Lower leg skin (tissue), 4 donors: ENCODE results near the gene ADORA1. TPM values are rescaled to one million over a fixed set of nuclear protein-coding genes. Genes with fewer than 3 reads are reported as not detected.
A peak's percentile ranks its signal among the peaks of the same experiment; 100 is the strongest.

Experiments used
- DNase-seq, 2 donors: peaks; one replicate each; pipeline ENCODE4 v3.0.0-alpha.2; 2019; ENCODE audit warnings: low spot score in 2 of 2
- H3K4me3 ChIP-seq: fragments of 200-600 bp; sonication (generic); 2 replicates; pipeline ENCODE4 v1.5.1; 2017; ENCODE audit warnings: mild to moderate bottlenecking, low read depth; ENCODE audit not compliant: poor library complexity, severe bottlenecking
- POLR2A ChIP-seq, 2 donors: fragments of 450-650 bp; IDR thresholded peaks; one replicate each; pipeline ENCODE4 v1.6.1; 2016 to 2017; ENCODE audit warnings: antibody characterized with exemption in 2 of 2, mild to moderate bottlenecking in 1 of 2, moderate library complexity in 1 of 2
- WGBS, 2 donors: methylation state at CpG; one replicate each; pipeline ENCODE4 v1.1.5; 2018; 5-methylcytosine and 5-hydroxymethylcytosine counted together
- intact Hi-C: fragments of 100-400 bp; cut with DNase I; formaldehyde crosslinking; loops from one replicate; pipeline ENCODE4 v1.15.0; 2023; ENCODE audit warnings: low total_unique reads
- total RNA-seq, 4 donors: library from RNA; depleted of rRNA; stranded (reverse); fragments of >200 nt; gene quantifications; one replicate each; pipeline ENCODE4 v1.1.0, GENCODE V29; 2016
- TF ChIP-seq, protein P1 (sequence below), 3 donors: fragments of 450-650 bp; IDR thresholded peaks; one replicate each; pipeline ENCODE4 v1.5.1; 2016; ENCODE audit warnings: antibody characterized with exemption in 3 of 3, mild to moderate bottlenecking in 3 of 3, moderate library complexity in 2 of 3

ADORA1 gene
- total RNA-seq, 4 donors from 2014 or later: 1.8 to 7.7 (median 5.3) TPM

GRCh38 chr1:203101813-203102634 lies 25.5 kb upstream of the ADORA1 start:
- TF ChIP-seq POLR2A (IDR thresholded peaks at IDR 0.05): no peak
- TF ChIP-seq, protein P1, sequence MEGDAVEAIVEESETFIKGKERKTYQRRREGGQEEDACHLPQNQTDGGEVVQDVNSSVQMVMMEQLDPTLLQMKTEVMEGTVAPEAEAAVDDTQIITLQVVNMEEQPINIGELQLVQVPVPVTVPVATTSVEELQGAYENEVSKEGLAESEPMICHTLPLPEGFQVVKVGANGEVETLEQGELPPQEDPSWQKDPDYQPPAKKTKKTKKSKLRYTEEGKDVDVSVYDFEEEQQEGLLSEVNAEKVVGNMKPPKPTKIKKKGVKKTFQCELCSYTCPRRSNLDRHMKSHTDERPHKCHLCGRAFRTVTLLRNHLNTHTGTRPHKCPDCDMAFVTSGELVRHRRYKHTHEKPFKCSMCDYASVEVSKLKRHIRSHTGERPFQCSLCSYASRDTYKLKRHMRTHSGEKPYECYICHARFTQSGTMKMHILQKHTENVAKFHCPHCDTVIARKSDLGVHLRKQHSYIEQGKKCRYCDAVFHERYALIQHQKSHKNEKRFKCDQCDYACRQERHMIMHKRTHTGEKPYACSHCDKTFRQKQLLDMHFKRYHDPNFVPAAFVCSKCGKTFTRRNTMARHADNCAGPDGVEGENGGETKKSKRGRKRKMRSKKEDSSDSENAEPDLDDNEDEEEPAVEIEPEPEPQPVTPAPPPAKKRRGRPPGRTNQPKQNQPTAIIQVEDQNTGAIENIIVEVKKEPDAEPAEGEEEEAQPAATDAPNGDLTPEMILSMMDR (IDR thresholded peaks at IDR 0.05): no peak
- DNase-seq: peak in 1 of 2 donors; percentile 81
- H3K4me3 ChIP-seq: no peak overlapping the region
- intact Hi-C loops: no loop called here
- WGBS, 2 donors: 51 to 55% methylated on average over 6 of the region's 6 CpGs

GRCh38 chr1:203103216-203103615 lies 24.3 kb upstream of the ADORA1 start:
- H3K4me3 ChIP-seq: no peak overlapping the region
- TF ChIP-seq, protein P1 (IDR thresholded peaks at IDR 0.05): no peak
- TF ChIP-seq POLR2A (IDR thresholded peaks at IDR 0.05): no peak
- intact Hi-C loops: no loop called here
- WGBS, 2 donors: 46 to 55% methylated on average over 4 of the region's 4 CpGs
- peak in 1 of 2 donors; percentile 7 for DNase-seq

DNA sequence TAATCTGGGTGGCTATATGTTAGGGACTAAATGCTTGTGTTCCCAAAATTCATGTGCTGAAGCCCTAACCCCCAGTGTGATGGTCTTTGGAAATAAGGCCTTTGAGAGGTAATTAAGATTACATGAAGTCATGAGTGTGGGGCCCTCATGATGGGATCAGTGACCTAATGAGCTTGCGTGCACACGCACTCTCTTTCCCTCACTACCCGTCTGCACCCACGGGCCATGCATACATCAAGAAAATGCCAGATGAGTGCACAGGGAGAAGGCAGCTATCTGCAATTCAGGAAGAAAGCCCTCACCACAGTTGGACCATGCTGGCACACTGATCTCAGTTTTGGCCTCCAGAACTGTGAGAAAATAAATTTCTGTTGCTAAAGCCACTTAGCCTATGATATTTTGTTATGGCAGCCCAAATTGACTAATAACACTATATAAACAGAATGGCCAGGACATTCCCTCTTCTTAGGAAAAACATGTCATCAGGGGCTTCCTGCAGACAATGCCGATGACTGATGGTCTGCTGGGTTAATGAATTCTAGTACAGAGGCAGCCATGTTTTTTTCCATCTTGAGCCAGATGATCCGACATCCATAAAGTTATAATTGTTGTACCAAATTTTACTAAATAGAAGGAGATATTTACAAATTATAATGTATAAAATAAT lies 23.6 kb upstream of the ADORA1 start:
- H3K4me3 ChIP-seq: no peak overlapping the region
- 91% methylated on average over 6 of the region's 6 CpGs for WGBS, 2 donors
- intact Hi-C loops: no loop called here
- TF ChIP-seq, protein P1 (IDR thresholded peaks at IDR 0.05): no peak
- TF ChIP-seq POLR2A (IDR thresholded peaks at IDR 0.05): no peak
- DNase-seq: peak; percentile 1 to 13

- TF ChIP-seq, protein P1 (IDR thresholded peaks at IDR 0.05): no peak
- TF ChIP-seq POLR2A (IDR thresholded peaks at IDR 0.05): no peak
- no peak for DNase-seq
- no peak overlapping the region for H3K4me3 ChIP-seq
- intact Hi-C loops: no loop called here
Measured at GRCh38 chr1:203104789-203105390, 22.6 kb upstream of the ADORA1 start.

- no peak for DNase-seq
- TF ChIP-seq POLR2A (IDR thresholded peaks at IDR 0.05): no peak
- TF ChIP-seq, protein P1 (IDR thresholded peaks at IDR 0.05): no peak
- WGBS, 2 donors: 43 to 48% methylated on average over 2 of the region's 2 CpGs
- intact Hi-C loops: no loop called here
- H3K4me3 ChIP-seq: no peak overlapping the region
Measured at GRCh38 chr1:203112475-203112874, 15.1 kb upstream of the ADORA1 start.
